ENCODE results near the gene CALM3.

GRCh38 chr19:46602392-46603194 is 1.5 kb downstream of the CALM3 start:
- TF ChIP-seq CTCF (IDR thresholded peaks at IDR 0.05): no peak
- no peak for TF ChIP-seq POLR2AphosphoS5 (IDR thresholded peaks at IDR 0.05)

All from sigmoid colon (tissue), 4 donors.